ENCODE results near the gene CGB3. TPM values are rescaled to one million over a fixed set of nuclear protein-coding genes. Genes with fewer than 3 reads are reported as not detected.
A peak's percentile ranks its signal among the peaks of the same experiment; 100 is the strongest.
"Not testable (repeated sequence)": the region's sequence is repeated elsewhere in the genome, so short reads cannot be mapped to it uniquely, and the experiment has no call there.

Gene CGB3
- total and polyA plus RNA-seq, 5 donors from 2014 or later: not detected

- not testable (repeated sequence) for H3K27ac ChIP-seq (ENCODE audit: insufficient read depth, low read length, poor library complexity, severe bottlenecking); H3K27me3 Mint-ChIP-seq; H3K4me3 Mint-ChIP-seq; H3K4me1 Mint-ChIP-seq; H3K9me3 ChIP-seq (ENCODE audit: control insufficient read depth in 2 of 2, low read length in 2 of 2); H3K4me1 ChIP-seq (ENCODE audit: control insufficient read depth, insufficient read depth, low read length, poor library complexity, severe bottlenecking); H3K36me3 Mint-ChIP-seq; H3K27me3 ChIP-seq (ENCODE audit: control insufficient read depth, insufficient read depth, low read length); H3K4me3 ChIP-seq (ENCODE audit: low read depth, low read length); H3K27ac Mint-ChIP-seq; H3K36me3 ChIP-seq (ENCODE audit: control insufficient read depth, insufficient read depth, low read length); DNase-seq; H3K9me3 Mint-ChIP-seq; ATAC-seq (ENCODE audit: low read depth in 2 of 2)
Observed at GRCh38 chr19:49038557-49039276, 14.6 kb upstream of the CGB3 start.

- H3K4me1 Mint-ChIP-seq; H3K9me3 Mint-ChIP-seq; H3K27me3 Mint-ChIP-seq; H3K27me3 ChIP-seq (ENCODE audit: control insufficient read depth, insufficient read depth, low read length); H3K36me3 ChIP-seq (ENCODE audit: control insufficient read depth, insufficient read depth, low read length); H3K36me3 Mint-ChIP-seq; ATAC-seq (ENCODE audit: low read depth in 2 of 2); H3K4me1 ChIP-seq (ENCODE audit: control insufficient read depth, insufficient read depth, low read length, poor library complexity, severe bottlenecking); H3K27ac Mint-ChIP-seq; H3K4me3 ChIP-seq (ENCODE audit: low read depth, low read length); DNase-seq; H3K4me3 Mint-ChIP-seq; H3K9me3 ChIP-seq (ENCODE audit: control insufficient read depth in 2 of 2, low read length in 2 of 2); H3K27ac ChIP-seq (ENCODE audit: insufficient read depth, low read length, poor library complexity, severe bottlenecking): not testable (repeated sequence)
Observed at GRCh38 chr19:49038111-49038510, 14.0 kb upstream of the CGB3 start.

GRCh38 chr19:49036815-49037214 is 12.7 kb upstream of the CGB3 start, which contains the start of gene CGB1:
TSS of gene CGB1 (minus strand) at chr19:49036895. CDS start at chr19:49036711, 184 bp downstream.
- not testable (repeated sequence) for H3K36me3 Mint-ChIP-seq; H3K4me1 Mint-ChIP-seq; H3K9me3 ChIP-seq (ENCODE audit: control insufficient read depth in 2 of 2, low read length in 2 of 2); H3K27me3 Mint-ChIP-seq; H3K4me3 Mint-ChIP-seq; H3K36me3 ChIP-seq (ENCODE audit: control insufficient read depth, insufficient read depth, low read length); DNase-seq; H3K9me3 Mint-ChIP-seq; H3K27me3 ChIP-seq (ENCODE audit: control insufficient read depth, insufficient read depth, low read length); H3K27ac ChIP-seq (ENCODE audit: insufficient read depth, low read length, poor library complexity, severe bottlenecking); H3K4me1 ChIP-seq (ENCODE audit: control insufficient read depth, insufficient read depth, low read length, poor library complexity, severe bottlenecking); ATAC-seq (ENCODE audit: low read depth in 2 of 2); H3K4me3 ChIP-seq (ENCODE audit: low read depth, low read length); H3K27ac Mint-ChIP-seq

- peak in 2 of 3 donors; percentile 43 to 56 for DNase-seq
- H3K9me3 Mint-ChIP-seq; H3K9me3 ChIP-seq (ENCODE audit: control insufficient read depth in 2 of 2, low read length in 2 of 2); H3K4me1 Mint-ChIP-seq; H3K27me3 ChIP-seq (ENCODE audit: control insufficient read depth, insufficient read depth, low read length); H3K4me3 ChIP-seq (ENCODE audit: low read depth, low read length); H3K27ac Mint-ChIP-seq; H3K27ac ChIP-seq (ENCODE audit: insufficient read depth, low read length, poor library complexity, severe bottlenecking); H3K4me1 ChIP-seq (ENCODE audit: control insufficient read depth, insufficient read depth, low read length, poor library complexity, severe bottlenecking); H3K36me3 ChIP-seq (ENCODE audit: control insufficient read depth, insufficient read depth, low read length); H3K4me3 Mint-ChIP-seq; H3K36me3 Mint-ChIP-seq; ATAC-seq (ENCODE audit: low read depth in 2 of 2): not testable (repeated sequence)
- peaks cover 11% of the 10 kb centered on the region for H3K27me3 Mint-ChIP-seq
Observed at GRCh38 chr19:49031642-49032301, 7.6 kb upstream of the CGB3 start, which contains the start of gene CGB2. TSS of gene CGB2 (plus strand) at chr19:49031890. CDS start at chr19:49032096, 206 bp downstream.

DNA sequence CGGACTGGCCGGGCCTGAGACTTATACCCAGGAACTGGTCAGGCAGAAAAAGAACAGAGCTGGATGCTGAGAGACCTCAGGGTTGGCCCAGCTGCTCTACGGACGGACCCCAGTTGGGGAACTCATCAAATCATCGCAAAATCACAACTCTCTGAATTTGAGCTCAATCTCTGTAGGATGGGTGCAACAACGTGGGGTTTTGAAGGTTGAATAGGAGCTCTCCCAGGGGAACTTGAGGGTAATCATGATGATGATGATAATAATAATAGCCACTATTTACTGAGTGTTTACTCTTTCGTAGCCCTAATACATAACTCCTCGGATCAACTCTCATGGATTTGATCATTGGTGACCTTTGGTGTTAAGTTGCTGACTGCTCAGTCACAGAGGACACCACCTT is 6.2 kb upstream of the CGB3 start:
- not testable (repeated sequence) for H3K4me3 ChIP-seq (ENCODE audit: low read depth, low read length); DNase-seq

DNA sequence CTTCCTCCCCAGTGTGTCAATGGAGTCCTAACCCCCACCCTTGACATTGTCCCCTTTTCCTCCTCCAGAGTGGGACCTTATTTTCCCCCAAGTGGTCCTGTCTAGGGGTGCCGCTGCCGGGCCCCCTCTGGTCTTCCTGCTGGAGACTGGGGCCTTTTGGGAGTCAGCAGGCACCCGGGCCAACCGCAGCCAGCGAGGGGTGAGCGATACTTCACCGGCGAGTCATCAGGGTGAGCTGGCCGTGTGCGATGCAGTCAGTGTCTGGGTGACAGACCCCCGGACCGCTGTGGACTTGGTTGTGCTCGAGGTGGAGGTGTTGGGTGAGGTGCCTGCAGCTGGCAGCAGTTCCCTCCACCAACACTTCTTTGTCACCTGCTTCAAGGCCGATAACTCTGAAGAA is 5.6 kb upstream of the CGB3 start:
- not testable (repeated sequence) for H3K9me3 Mint-ChIP-seq; H3K27me3 ChIP-seq (ENCODE audit: control insufficient read depth, insufficient read depth, low read length); H3K4me3 ChIP-seq (ENCODE audit: low read depth, low read length); H3K36me3 ChIP-seq (ENCODE audit: control insufficient read depth, insufficient read depth, low read length); ATAC-seq (ENCODE audit: low read depth in 2 of 2); H3K4me3 Mint-ChIP-seq; H3K4me1 ChIP-seq (ENCODE audit: control insufficient read depth, insufficient read depth, low read length, poor library complexity, severe bottlenecking); H3K27ac ChIP-seq (ENCODE audit: insufficient read depth, low read length, poor library complexity, severe bottlenecking); DNase-seq; H3K9me3 ChIP-seq (ENCODE audit: control insufficient read depth in 2 of 2, low read length in 2 of 2); H3K27ac Mint-ChIP-seq; H3K4me1 Mint-ChIP-seq; H3K36me3 Mint-ChIP-seq
- peaks cover 11% of the 10 kb centered on the region for H3K27me3 Mint-ChIP-seq

More for the DNA sequence above, 6.2 kb upstream of the CGB3 start:
- H3K27me3 Mint-ChIP-seq: peaks cover 11% of the 10 kb centered on the region
- not testable (repeated sequence) for H3K27ac ChIP-seq (ENCODE audit: insufficient read depth, low read length, poor library complexity, severe bottlenecking); H3K4me3 Mint-ChIP-seq; H3K36me3 ChIP-seq (ENCODE audit: control insufficient read depth, insufficient read depth, low read length); H3K4me1 Mint-ChIP-seq; H3K9me3 Mint-ChIP-seq; ATAC-seq (ENCODE audit: low read depth in 2 of 2); H3K9me3 ChIP-seq (ENCODE audit: control insufficient read depth in 2 of 2, low read length in 2 of 2); H3K36me3 Mint-ChIP-seq; H3K27ac Mint-ChIP-seq; H3K4me1 ChIP-seq (ENCODE audit: control insufficient read depth, insufficient read depth, low read length, poor library complexity, severe bottlenecking); H3K27me3 ChIP-seq (ENCODE audit: control insufficient read depth, insufficient read depth, low read length)

- H3K27me3 ChIP-seq (ENCODE audit: control insufficient read depth, insufficient read depth, low read length); H3K27ac Mint-ChIP-seq; H3K4me1 ChIP-seq (ENCODE audit: control insufficient read depth, insufficient read depth, low read length, poor library complexity, severe bottlenecking); H3K36me3 ChIP-seq (ENCODE audit: control insufficient read depth, insufficient read depth, low read length); ATAC-seq (ENCODE audit: low read depth in 2 of 2); H3K9me3 ChIP-seq (ENCODE audit: control insufficient read depth in 2 of 2, low read length in 2 of 2); H3K9me3 Mint-ChIP-seq; H3K4me1 Mint-ChIP-seq; DNase-seq; H3K36me3 Mint-ChIP-seq; H3K27ac ChIP-seq (ENCODE audit: insufficient read depth, low read length, poor library complexity, severe bottlenecking); H3K4me3 ChIP-seq (ENCODE audit: low read depth, low read length); H3K4me3 Mint-ChIP-seq: not testable (repeated sequence)
- H3K27me3 Mint-ChIP-seq: peaks cover 11% of the 10 kb centered on the region
Observed at GRCh38 chr19:49028686-49029085, 4.6 kb upstream of the CGB3 start.

- H3K9me3 Mint-ChIP-seq; H3K9me3 ChIP-seq (ENCODE audit: control insufficient read depth in 2 of 2, low read length in 2 of 2); H3K4me1 ChIP-seq (ENCODE audit: control insufficient read depth, insufficient read depth, low read length, poor library complexity, severe bottlenecking); H3K27me3 ChIP-seq (ENCODE audit: control insufficient read depth, insufficient read depth, low read length); H3K4me3 Mint-ChIP-seq; H3K36me3 ChIP-seq (ENCODE audit: control insufficient read depth, insufficient read depth, low read length); H3K27ac ChIP-seq (ENCODE audit: insufficient read depth, low read length, poor library complexity, severe bottlenecking); H3K36me3 Mint-ChIP-seq; H3K4me3 ChIP-seq (ENCODE audit: low read depth, low read length); ATAC-seq (ENCODE audit: low read depth in 2 of 2); DNase-seq; H3K27ac Mint-ChIP-seq: not testable (repeated sequence)
- Mint-ChIP-seq H3K27me3 (peaks cover 11% of the 10 kb centered on the region), H3K4me1 (peaks cover 7 to 10% (median 8%) of the 10 kb centered on the region in 4 donors)
Observed at GRCh38 chr19:49025599-49025998, 1.5 kb upstream of the CGB3 start.
